SK-N-SH (cell line): Measurements from ENCODE around the gene ACTR2. TPM values are rescaled to one million over a fixed set of nuclear protein-coding genes. Genes with fewer than 3 reads are reported as not detected.

Source experiments
- CTCF ChIA-PET: fragments of 300-600, 350-600 bp; formaldehyde crosslinking; extraction: SDS; loops from one replicate; lab custom pipeline; 2021; lab: Yijun Ruan, JAX
- POLR2A ChIA-PET: fragments of 350-600 bp; sonication (Branson Sonifier 250); formaldehyde crosslinking; extraction: SDS; loops from one replicate; lab custom pipeline; 2020; ENCODE audit warnings: antibody characterized with exemption, inconsistent platforms; lab: Yijun Ruan, JAX
- DNase-seq: peaks from one replicate; pipeline ENCODE4 v3.0.0; 2012
- H2AFZ ChIP-seq: fragments of 200-600 bp; sonication (generic); 2 replicates; pipeline ENCODE4 v1.8.1; 2016; ENCODE audit warnings: antibody characterized with exemption, mild to moderate bottlenecking, low read depth
- H3F3A ChIP-seq: fragments of 200-600 bp; sonication (generic); replicated peaks from 2 replicates; pipeline ENCODE3; 2016; ENCODE audit warnings: antibody characterized with exemption, mild to moderate bottlenecking; ENCODE audit not compliant: insufficient read depth
- H3K27ac ChIP-seq, 2 experiments: fragments of 200-500 bp in 1 of 2; fragments of 200-600 bp in 1 of 2; sonication (Bioruptor generic) in 1 of 2; sonication (generic), shearing (Covaris generic) in 1 of 2; 2 replicates each; pipeline versions ENCODE4 v1.5.1 to v1.6.1; 2014 to 2016; ENCODE audit warnings: low read depth in 2 of 2, inconsistent platforms in 1 of 2, low read length in 1 of 2, mild to moderate bottlenecking in 1 of 2, mixed read lengths in 1 of 2
- H3K27me3 ChIP-seq: fragments of 200-600 bp; sonication (generic), shearing (Covaris generic); 2 replicates; pipeline ENCODE4 v1.6.1; 2016; ENCODE audit warnings: mixed run types; ENCODE audit not compliant: insufficient read depth
- H3K36me3 ChIP-seq, 2 experiments: fragments of 200-500 bp in 1 of 2; fragments of 200-600 bp in 1 of 2; sonication (Bioruptor generic) in 1 of 2; sonication (generic) in 1 of 2; replicated peaks in 1 of 2; 2 replicates each; pipeline versions ENCODE3 to v1.5.1; 2014 to 2016; ENCODE audit warnings: low read length in 1 of 2, mild to moderate bottlenecking in 1 of 2; ENCODE audit not compliant: insufficient read depth in 2 of 2, control insufficient read depth in 1 of 2
- H3K4me1 ChIP-seq, 2 experiments: fragments of 200-500 bp in 1 of 2; fragments of 200-600 bp in 1 of 2; sonication (Bioruptor generic) in 1 of 2; sonication (generic), shearing (Covaris generic) in 1 of 2; 2 replicates each; pipeline versions ENCODE4 v1.5.1 to v1.6.1; 2014 to 2016; ENCODE audit warnings: low read depth in 1 of 2, low read length in 1 of 2, mixed run types in 1 of 2; ENCODE audit not compliant: insufficient read depth in 2 of 2, control insufficient read depth in 1 of 2
- H3K4me2 ChIP-seq: fragments of 200-600 bp; sonication (generic), shearing (Covaris generic); 2 replicates; pipeline ENCODE4 v1.6.1; 2017; ENCODE audit warnings: mixed run types
- H3K4me3 ChIP-seq, 2 experiments: fragments of 200-500 bp in 1 of 2; fragments of 200-600 bp in 1 of 2; sonication (Bioruptor generic) in 1 of 2; sonication (generic), shearing (Covaris generic) in 1 of 2; 2 replicates each; pipeline versions ENCODE4 v1.5.1 to v1.8.1; 2014 to 2016; ENCODE audit warnings: low read depth in 2 of 2, inconsistent platforms in 1 of 2, low read length in 1 of 2, mild to moderate bottlenecking in 1 of 2, mixed read lengths in 1 of 2, moderate library complexity in 1 of 2
- H3K79me2 ChIP-seq: fragments of 200-600 bp; sonication (generic); 2 replicates; pipeline ENCODE4 v1.8.1; 2017; ENCODE audit warnings: mild to moderate bottlenecking; ENCODE audit not compliant: insufficient read depth
- H3K9ac ChIP-seq: fragments of 200-600 bp; sonication (generic); 2 replicates; pipeline ENCODE4 v1.6.1; 2017; ENCODE audit warnings: mixed run types
- H3K9me2 ChIP-seq: fragments of 200-600 bp; sonication (generic); 2 replicates; pipeline ENCODE4 v1.6.1; 2017; ENCODE audit warnings: mixed run types
- H3K9me3 ChIP-seq: fragments of 200-600 bp; sonication (generic); 2 replicates; pipeline ENCODE4 v1.6.1; 2017; ENCODE audit warnings: mixed run types, mild to moderate bottlenecking, moderate library complexity
- H4K20me1 ChIP-seq: fragments of 200-600 bp; sonication (generic); 2 replicates; pipeline ENCODE4 v1.6.1; 2017; ENCODE audit warnings: mild to moderate bottlenecking, mixed run types; ENCODE audit not compliant: insufficient read depth
- CTCF ChIP-seq: fragments of 200-600 bp; sonication (generic); IDR thresholded peaks from 2 replicates; pipeline ENCODE4 v1.6.1; 2017; ENCODE audit warnings: antibody characterized with exemption, mild to moderate bottlenecking, moderate library complexity
- ELF1 ChIP-seq: IDR thresholded peaks from 2 replicates; pipeline ENCODE4 v1.4.0; 2012
- FOXJ3 ChIP-seq: sonication (generic); formaldehyde crosslinking; IDR thresholded peaks from 2 replicates; pipeline ENCODE4 v1.5.1; 2020; ENCODE audit warnings: mild to moderate bottlenecking, missing genetic modification reagents
- GABPA ChIP-seq: IDR thresholded peaks from 2 replicates; pipeline ENCODE4 v1.4.0; 2012; ENCODE audit warnings: low read depth, mild to moderate bottlenecking
- GATA2 ChIP-seq: sonication (generic); formaldehyde crosslinking; IDR thresholded peaks from 2 replicates; pipeline ENCODE4 v1.5.0; 2020; ENCODE audit warnings: mild to moderate bottlenecking, missing genetic modification reagents
- JUND ChIP-seq: IDR thresholded peaks from 2 replicates; pipeline ENCODE4 v1.4.0; 2012
- MEF2A ChIP-seq: IDR thresholded peaks from 2 replicates; pipeline ENCODE4 v1.4.0; 2012; ENCODE audit warnings: low read depth, borderline replicate concordance
- MXI1 ChIP-seq: IDR thresholded peaks from 2 replicates; pipeline ENCODE4 v1.6.1; 2012; ENCODE audit warnings: mild to moderate bottlenecking, low read depth, low read length, improper control_type of control experiment
- RAD21 ChIP-seq: IDR thresholded peaks from 2 replicates; pipeline ENCODE4 v1.6.1; 2012; ENCODE audit warnings: mild to moderate bottlenecking, low read length
- RCOR1 ChIP-seq: fragments of 150-350 bp; IDR thresholded peaks from 2 replicates; pipeline ENCODE4 v1.6.1; 2017; ENCODE audit warnings: antibody characterized with exemption, low read length
- SIN3A ChIP-seq: IDR thresholded peaks from 2 replicates; pipeline ENCODE4 v1.6.1; 2012; ENCODE audit warnings: low read depth, mild to moderate bottlenecking, low read length, moderate library complexity, borderline replicate concordance
- SMC3 ChIP-seq: IDR thresholded peaks from 2 replicates; pipeline ENCODE4 v1.6.1; 2012; ENCODE audit warnings: low read depth, low read length, improper control_type of control experiment
- YY1 ChIP-seq: IDR thresholded peaks from 2 replicates; pipeline ENCODE4 v1.4.0; 2012; ENCODE audit warnings: low read depth, mild to moderate bottlenecking
- ZBTB33 ChIP-seq: IDR thresholded peaks from 2 replicates; pipeline ENCODE4 v1.4.0; 2012; ENCODE audit warnings: low read depth, borderline replicate concordance
- WGBS: methylation state at CpG from one replicate; pipeline ENCODE4 v1.1.6; 2017; ENCODE audit warnings: low lambda C conversion rate; 5-methylcytosine and 5-hydroxymethylcytosine counted together
- polyA plus RNA-seq, 3 experiments: library from polyadenylated mRNA; depleted of rRNA; stranded (reverse); fragments of >200 nt; gene quantifications; 2 replicates each; pipeline ENCODE4 v1.2.3, GENCODE V29; 2012
- TF ChIP-seq, protein P1 (sequence below): IDR thresholded peaks from 2 replicates; pipeline ENCODE4 v1.6.1; 2012; ENCODE audit warnings: mild to moderate bottlenecking, low read depth, low read length, moderate library complexity
- TF ChIP-seq, protein P2 (sequence below): IDR thresholded peaks from 2 replicates; pipeline ENCODE4; 2012
- TF ChIP-seq, protein P3 (sequence below): IDR thresholded peaks from 2 replicates; pipeline ENCODE4 v1.4.0; 2012; ENCODE audit warnings: low read depth

The ACTR2 gene
- polyA plus RNA-seq, 1 of the 3 experiments (the other 2 are of a cell fraction), result 53.0 TPM

GRCh38 chr2:65199891-65200290 is 27.7 kb upstream of the ACTR2 start:
- Histone ChIP-seq H3K36me3 (no peaks in the 10 kb centered on the region), H3K9me2 (no peaks in the 10 kb centered on the region), H4K20me1 (no peaks in the 10 kb centered on the region), H3K9me3 (no peaks in the 10 kb centered on the region), H2AFZ (no peak overlapping the region), H3F3A (no peaks in the 10 kb centered on the region), H3K27me3 (no peaks in the 10 kb centered on the region), H3K4me1 (peaks cover 0 to 3% of the 10 kb centered on the region in 2 experiments; a peak in 2 of 4 replicates), H3K27ac (no peak overlapping the region), H3K4me2 (no peak overlapping the region), H3K9ac (no peak overlapping the region), H3K79me2 (no peaks in the 10 kb centered on the region), H3K4me3 (no peak overlapping the region)
- TF ChIP-seq JUND (no peak), GABPA (no peak), RAD21 (no peak), YY1 (no peak), CTCF (no peak), MEF2A (no peak), GATA2 (CRISPR knock-in tag) (no peak), FOXJ3 (CRISPR knock-in tag) (no peak), MXI1 (no peak), SMC3 (no peak), SIN3A (no peak), ZBTB33 (no peak), RCOR1 (no peak), ELF1 (no peak)
- TF ChIP-seq, protein P1, sequence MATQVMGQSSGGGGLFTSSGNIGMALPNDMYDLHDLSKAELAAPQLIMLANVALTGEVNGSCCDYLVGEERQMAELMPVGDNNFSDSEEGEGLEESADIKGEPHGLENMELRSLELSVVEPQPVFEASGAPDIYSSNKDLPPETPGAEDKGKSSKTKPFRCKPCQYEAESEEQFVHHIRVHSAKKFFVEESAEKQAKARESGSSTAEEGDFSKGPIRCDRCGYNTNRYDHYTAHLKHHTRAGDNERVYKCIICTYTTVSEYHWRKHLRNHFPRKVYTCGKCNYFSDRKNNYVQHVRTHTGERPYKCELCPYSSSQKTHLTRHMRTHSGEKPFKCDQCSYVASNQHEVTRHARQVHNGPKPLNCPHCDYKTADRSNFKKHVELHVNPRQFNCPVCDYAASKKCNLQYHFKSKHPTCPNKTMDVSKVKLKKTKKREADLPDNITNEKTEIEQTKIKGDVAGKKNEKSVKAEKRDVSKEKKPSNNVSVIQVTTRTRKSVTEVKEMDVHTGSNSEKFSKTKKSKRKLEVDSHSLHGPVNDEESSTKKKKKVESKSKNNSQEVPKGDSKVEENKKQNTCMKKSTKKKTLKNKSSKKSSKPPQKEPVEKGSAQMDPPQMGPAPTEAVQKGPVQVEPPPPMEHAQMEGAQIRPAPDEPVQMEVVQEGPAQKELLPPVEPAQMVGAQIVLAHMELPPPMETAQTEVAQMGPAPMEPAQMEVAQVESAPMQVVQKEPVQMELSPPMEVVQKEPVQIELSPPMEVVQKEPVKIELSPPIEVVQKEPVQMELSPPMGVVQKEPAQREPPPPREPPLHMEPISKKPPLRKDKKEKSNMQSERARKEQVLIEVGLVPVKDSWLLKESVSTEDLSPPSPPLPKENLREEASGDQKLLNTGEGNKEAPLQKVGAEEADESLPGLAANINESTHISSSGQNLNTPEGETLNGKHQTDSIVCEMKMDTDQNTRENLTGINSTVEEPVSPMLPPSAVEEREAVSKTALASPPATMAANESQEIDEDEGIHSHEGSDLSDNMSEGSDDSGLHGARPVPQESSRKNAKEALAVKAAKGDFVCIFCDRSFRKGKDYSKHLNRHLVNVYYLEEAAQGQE, result no peak
- TF ChIP-seq, protein P2, sequence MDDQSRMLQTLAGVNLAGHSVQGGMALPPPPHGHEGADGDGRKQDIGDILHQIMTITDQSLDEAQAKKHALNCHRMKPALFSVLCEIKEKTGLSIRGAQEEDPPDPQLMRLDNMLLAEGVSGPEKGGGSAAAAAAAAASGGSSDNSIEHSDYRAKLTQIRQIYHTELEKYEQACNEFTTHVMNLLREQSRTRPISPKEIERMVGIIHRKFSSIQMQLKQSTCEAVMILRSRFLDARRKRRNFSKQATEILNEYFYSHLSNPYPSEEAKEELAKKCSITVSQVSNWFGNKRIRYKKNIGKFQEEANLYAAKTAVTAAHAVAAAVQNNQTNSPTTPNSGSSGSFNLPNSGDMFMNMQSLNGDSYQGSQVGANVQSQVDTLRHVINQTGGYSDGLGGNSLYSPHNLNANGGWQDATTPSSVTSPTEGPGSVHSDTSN, result no peak
- TF ChIP-seq, protein P3, sequence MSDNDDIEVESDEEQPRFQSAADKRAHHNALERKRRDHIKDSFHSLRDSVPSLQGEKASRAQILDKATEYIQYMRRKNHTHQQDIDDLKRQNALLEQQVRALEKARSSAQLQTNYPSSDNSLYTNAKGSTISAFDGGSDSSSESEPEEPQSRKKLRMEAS, result no peak
- WGBS, result 49% methylated on average over 3 of the region's 3 CpGs
- no peak for DNase-seq
- ChIA-PET POLR2A (no interaction called here), CTCF (no interaction called here)
